GM10266 (cell line): Measurements from ENCODE around the gene ZNF212.

Source experiments
- DNase-seq: peaks from one replicate; pipeline ENCODE4 v3.0.0; 2012; ENCODE audit errors: extremely low spot score
- CTCF ChIP-seq: IDR thresholded peaks from 2 replicates; pipeline ENCODE4 v1.5.1; 2012; ENCODE audit warnings: mild to moderate bottlenecking, low read depth; ENCODE audit not compliant: control insufficient read depth, insufficient read depth; ENCODE audit errors: missing control alignments

Gene ZNF212

GRCh38 chr7:149277871-149278270, 38.4 kb downstream of the ZNF212 start:
- TF ChIP-seq CTCF: no peak
- DNase-seq: no peak

GRCh38 chr7:149278396-149278795, 38.9 kb downstream of the ZNF212 start:
- DNase-seq: no peak
- TF ChIP-seq CTCF: no peak

- no peak for TF ChIP-seq CTCF
- DNase-seq: no peak
These were observed 39.8 kb downstream of the ZNF212 start for GRCh38 chr7:149279111-149279743.

- no peak for TF ChIP-seq CTCF
- DNase-seq: no peak
These were observed 40.7 kb downstream of the ZNF212 start for GRCh38 chr7:149280151-149280550.

GRCh38 chr7:149280661-149281507, 41.4 kb downstream of the ZNF212 start:
- TF ChIP-seq CTCF: no peak
- no peak for DNase-seq

GRCh38 chr7:149281508-149282330, 42.3 kb downstream of the ZNF212 start:
- no peak for DNase-seq
- TF ChIP-seq CTCF: no peak
